Keratinocyte (primary cell): Measurements from ENCODE around the gene CPNE7. TPM values are rescaled to one million over a fixed set of nuclear protein-coding genes. Genes with fewer than 3 reads are reported as not detected.

Source experiments
- DNase-seq: peaks from one replicate; pipeline ENCODE4 v3.0.0-alpha.2; 2011; ENCODE audit warnings: low read depth, missing footprints, low spot score
- FAIRE-seq: peaks from 2 replicates; lab custom pipeline; 2011; peaks lifted over from hg19 to GRCh38; lab: Jason Lieb, UNC
- H2AFZ ChIP-seq: 2 replicates; pipeline ENCODE4 v1.6.0; 2012; ENCODE audit warnings: low read length, control low read depth, inconsistent platforms; ENCODE audit not compliant: control insufficient read depth
- H3K27ac ChIP-seq: 2 replicates; pipeline ENCODE4 v1.5.1; 2011; ENCODE audit warnings: low read length; ENCODE audit not compliant: control insufficient read depth, insufficient read depth
- H3K27me3 ChIP-seq: 3 replicates; pipeline ENCODE4 v1.6.0; 2011; ENCODE audit warnings: low read length; ENCODE audit not compliant: control insufficient read depth, insufficient read depth; ENCODE audit errors: extremely low read depth
- H3K36me3 ChIP-seq, 2 experiments: 2 replicates in 1 of 2; 3 replicates in 1 of 2; pipeline ENCODE4 v1.5.1; 2011; ENCODE audit warnings: low read length in 2 of 2, mild to moderate bottlenecking in 1 of 2; ENCODE audit not compliant: control insufficient read depth in 2 of 2, insufficient read depth in 2 of 2; ENCODE audit errors: extremely low read depth in 1 of 2
- H3K4me1 ChIP-seq: 3 replicates; pipeline ENCODE4 v1.5.1; 2011; ENCODE audit warnings: low read length; ENCODE audit not compliant: control insufficient read depth, insufficient read depth; ENCODE audit errors: extremely low read depth
- H3K4me2 ChIP-seq: 3 replicates; pipeline ENCODE4 v1.6.0; 2011; ENCODE audit warnings: low read depth, low read length; ENCODE audit not compliant: control insufficient read depth, insufficient read depth; ENCODE audit errors: extremely low read depth
- H3K4me3 ChIP-seq, 3 experiments: fragments of 200-600 bp in 1 of 3; sonication (generic) in 1 of 3; 2 replicates in 2 of 3; 3 replicates in 1 of 3; pipeline ENCODE4 v1.5.1; 2011 to 2016; ENCODE audit warnings: low read length in 3 of 3, mild to moderate bottlenecking in 3 of 3, control low read depth in 2 of 3, inconsistent platforms in 1 of 3, low read depth in 1 of 3, mixed read lengths in 1 of 3, mixed run types in 1 of 3, moderate library complexity in 1 of 3; ENCODE audit not compliant: control insufficient read depth in 2 of 3, insufficient read depth in 2 of 3; ENCODE audit errors: extremely low read depth in 1 of 3
- H3K79me2 ChIP-seq: 2 replicates; pipeline ENCODE4 v1.6.0; 2012; ENCODE audit warnings: low read length; ENCODE audit not compliant: control insufficient read depth, insufficient read depth
- H3K9ac ChIP-seq: 3 replicates; pipeline ENCODE4 v1.6.0; 2011; ENCODE audit warnings: low read length; ENCODE audit not compliant: control insufficient read depth, insufficient read depth; ENCODE audit errors: extremely low read depth
- H3K9me1 ChIP-seq: 3 replicates; pipeline ENCODE4 v1.6.0; 2011; ENCODE audit warnings: low read length; ENCODE audit not compliant: control insufficient read depth, insufficient read depth; ENCODE audit errors: extremely low read depth
- H3K9me3 ChIP-seq: 2 replicates; pipeline ENCODE4 v1.5.1; 2012; ENCODE audit warnings: low read depth, low read length; ENCODE audit not compliant: control insufficient read depth
- H4K20me1 ChIP-seq: 3 replicates; pipeline ENCODE4 v1.6.0; 2011; ENCODE audit warnings: low read length; ENCODE audit not compliant: control insufficient read depth, insufficient read depth; ENCODE audit errors: extremely low read depth
- CTCF ChIP-seq, 3 experiments: IDR thresholded peaks in 1 of 3; conservative IDR thresholded peaks in 1 of 3; optimal IDR thresholded peaks in 1 of 3; 2 replicates in 2 of 3; 3 replicates in 1 of 3; pipeline versions ENCODE3 to v1.5.1; 2011; ENCODE audit warnings: low read length in 3 of 3, mild to moderate bottlenecking in 3 of 3, moderate library complexity in 2 of 3, control low read depth in 1 of 3, inconsistent platforms in 1 of 3; ENCODE audit not compliant: insufficient read depth in 2 of 3; ENCODE audit errors: extremely low read depth in 1 of 3
- EZH2 ChIP-seq: IDR thresholded peaks from one replicate; pipeline ENCODE4 v1.6.1; 2012; ENCODE audit warnings: inconsistent platforms, mild to moderate bottlenecking, low read length, moderate library complexity
- dilution Hi-C: fragments of 300-500 bp; cut with MboI; formaldehyde crosslinking; loops from one replicate; pipeline ENCODE4 v1.7.0; 2020; ENCODE audit warnings: low sequenced_read_pairs; ENCODE audit not compliant: extremely low pct_ligation_motif_present
- polyA plus RNA-seq, 5 experiments: library from polyadenylated mRNA; depleted of rRNA in 3 of 5; stranded (reverse) in 3 of 5; stranded (forward) in 1 of 5; unstranded in 1 of 5; fragments of >200 nt; gene quantifications; 1 replicate in 1 of 5; 2 replicates in 3 of 5; 3 replicates in 1 of 5; pipeline versions ENCODE4 v1.2.1 to v1.2.3, GENCODE V29; 2011 to 2012; ENCODE audit warnings: missing spikeins in 2 of 5, low read depth in 1 of 5, low replicate concordance in 1 of 5
- small RNA-seq, 3 experiments: library from RNA; depleted of rRNA; stranded (forward); fragments of <200 nt; gene quantifications; one replicate each; pipeline ENCODE3, GENCODE V24; 2012; ENCODE audit warnings: low read depth in 3 of 3, low replicate concordance in 1 of 3; ENCODE audit not compliant: insufficient read length in 3 of 3

Gene CPNE7
- polyA plus RNA-seq, 1 donor (not counting 4 experiments of a cell fraction or from before 2014, with no cell fraction given): 9.1 TPM

- Histone ChIP-seq H3K36me3 (peaks cover 18 to 20% of the 10 kb centered on the region in 2 experiments), H3K79me2 (peaks cover under 1% of the 10 kb centered on the region), H3K4me1 (peaks cover 9% of the 10 kb centered on the region), H2AFZ (no peak overlapping the region), H3K9me1 (peaks cover 3% of the 10 kb centered on the region), H3K9me3 (no peaks in the 10 kb centered on the region), H3K4me3 (no peak overlapping the region), H3K9ac (no peak overlapping the region), H4K20me1 (no peaks in the 10 kb centered on the region), H3K27ac (no peak overlapping the region), H3K4me2 (no peak overlapping the region), H3K27me3 (peaks cover 3% of the 10 kb centered on the region)
- FAIRE-seq (no peak), DNase-seq (no peak)
- dilution Hi-C loops: no loop called here
- no peak for TF ChIP-seq EZH2
- TF ChIP-seq CTCF (optimal IDR thresholded peaks at IDR 0.05 in 1 of 3, IDR thresholded peaks at IDR 0.05 in 1 of 3, conservative IDR thresholded peaks at IDR 0.05 in 1 of 3; ENCODE audit: extremely low read depth in 1 of 3, insufficient read depth in 2 of 3, low read length in 3 of 3): no peak
Observed at GRCh38 chr16:89645122-89645521, 69.6 kb downstream of the CPNE7 start.

GRCh38 chr16:89646270-89646669, 70.7 kb downstream of the CPNE7 start:
- peaks cover 3% of the 10 kb centered on the region for H3K9me1 ChIP-seq
- H3K9ac ChIP-seq: no peak overlapping the region
- H3K4me3 ChIP-seq: no peak overlapping the region
- H3K9me3 ChIP-seq: no peaks in the 10 kb centered on the region
- peaks cover 9% of the 10 kb centered on the region for H3K4me1 ChIP-seq
- TF ChIP-seq EZH2: no peak
- no peak for TF ChIP-seq CTCF (optimal IDR thresholded peaks at IDR 0.05 in 1 of 3, IDR thresholded peaks at IDR 0.05 in 1 of 3, conservative IDR thresholded peaks at IDR 0.05 in 1 of 3; ENCODE audit: extremely low read depth in 1 of 3, insufficient read depth in 2 of 3, low read length in 3 of 3)
- H4K20me1 ChIP-seq: no peaks in the 10 kb centered on the region
- no peak overlapping the region for H3K27ac ChIP-seq
- DNase-seq (no peak), FAIRE-seq (no peak)
- H3K27me3 ChIP-seq: no peaks in the 10 kb centered on the region
- no peak overlapping the region for H3K4me2 ChIP-seq
- H2AFZ ChIP-seq: no peak overlapping the region
- H3K79me2 ChIP-seq: peaks cover 5% of the 10 kb centered on the region
- dilution Hi-C loops: no loop called here
- H3K36me3 ChIP-seq: peaks cover 18 to 25% of the 10 kb centered on the region in 2 experiments

Small RNAs within 50 kb of the gene (small RNA-seq; reads per million reads assigned to genes)
- gene SNORD68: 0 reads per million in 3 experiments

Other genes with a start within 250 kb of the CPNE7 start
- gene ANKRD11, start 85.2 kb upstream of the CPNE7 start, polyA plus RNA-seq: 23.8 to 48.1 TPM (median 30.1 TPM) in 3 replicates
- gene SPG7, start 67.4 kb upstream of the CPNE7 start, polyA plus RNA-seq: 43.8 to 59.4 TPM (median 45.2 TPM) in 3 replicates
- gene RPL13, start 15.1 kb upstream of the CPNE7 start, polyA plus RNA-seq: 1,741 to 3,736 TPM (median 2,095 TPM) in 3 replicates
- 0.09 to 0.13 TPM in 2 of 3 replicates, not detected in the other for gene DPEP1, start 37.9 kb downstream of the CPNE7 start, polyA plus RNA-seq
- gene CHMP1A, start 82.0 kb downstream of the CPNE7 start, polyA plus RNA-seq: 64.1 to 91.7 TPM (median 87.0 TPM) in 3 replicates
- gene SPATA33, start 82.1 kb downstream of the CPNE7 start, polyA plus RNA-seq: 4.5 to 6.0 TPM (median 5.3 TPM) in 3 replicates
- gene CDK10, start 110.9 kb downstream of the CPNE7 start, polyA plus RNA-seq: 30.6 to 40.1 TPM (median 37.0 TPM) in 3 replicates
- 1.7 to 3.9 TPM (median 2.8 TPM) in 3 replicates for gene SPATA2L, start 125.9 kb downstream of the CPNE7 start, polyA plus RNA-seq
- gene VPS9D1, start 145.1 kb downstream of the CPNE7 start, polyA plus RNA-seq: 1.6 to 4.0 TPM (median 2.3 TPM) in 3 replicates
- 9.3 to 17.9 TPM (median 11.3 TPM) in 3 replicates for gene ZNF276, start 145.8 kb downstream of the CPNE7 start, polyA plus RNA-seq
- gene FANCA, start 240.9 kb downstream of the CPNE7 start, polyA plus RNA-seq: 4.0 to 15.6 TPM (median 11.3 TPM) in 3 replicates